GM21367 (cell line): Measurements from ENCODE around the gene LAMC2.

Experiments used
- ATAC-seq: cut with Tn5 transposase; IDR thresholded peaks from one replicate; pipeline ENCODE4 v1.9.1; 2021; ENCODE audit not compliant: unreplicated experiment

The LAMC2 gene

DNA sequence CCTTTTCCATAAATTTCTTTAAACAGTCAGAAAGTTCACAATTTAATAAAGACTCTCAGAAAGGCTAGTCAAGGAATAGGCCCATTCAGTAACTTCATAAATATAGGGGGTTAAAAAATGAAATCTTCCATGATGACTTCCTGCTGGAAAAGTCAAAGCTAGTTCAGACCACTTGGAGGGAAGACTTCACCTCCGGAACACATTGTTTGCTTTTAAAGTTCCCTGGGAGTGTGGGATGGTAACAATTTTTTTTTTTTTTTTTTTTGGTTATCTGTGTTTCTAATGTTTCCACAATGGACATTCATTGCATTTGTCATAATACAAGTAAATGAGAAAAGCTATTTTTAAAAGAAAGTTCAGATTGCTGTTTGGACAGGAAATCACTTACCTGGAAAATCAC lies 18.4 kb upstream of the LAMC2 start:
- no peak for ATAC-seq

DNA sequence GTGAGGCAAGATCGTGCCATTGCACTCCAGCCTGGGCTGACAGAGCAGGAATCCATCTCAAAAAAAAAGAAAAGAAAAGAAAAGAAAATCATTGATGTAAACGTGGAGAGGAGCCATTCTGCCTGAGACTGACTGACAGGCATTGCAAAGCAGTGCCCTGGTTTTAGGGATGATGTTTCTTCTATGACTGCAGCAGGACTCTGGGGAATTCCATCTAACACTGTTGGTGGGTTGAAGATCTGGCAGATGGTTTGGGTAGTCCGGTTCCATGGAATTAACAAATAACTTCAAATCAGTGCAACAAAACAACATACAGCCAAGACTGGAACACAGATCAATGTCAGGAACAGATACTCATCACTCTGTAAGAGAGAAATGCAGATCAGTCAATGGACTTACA lies 17.8 kb upstream of the LAMC2 start:
- ATAC-seq = no peak

DNA sequence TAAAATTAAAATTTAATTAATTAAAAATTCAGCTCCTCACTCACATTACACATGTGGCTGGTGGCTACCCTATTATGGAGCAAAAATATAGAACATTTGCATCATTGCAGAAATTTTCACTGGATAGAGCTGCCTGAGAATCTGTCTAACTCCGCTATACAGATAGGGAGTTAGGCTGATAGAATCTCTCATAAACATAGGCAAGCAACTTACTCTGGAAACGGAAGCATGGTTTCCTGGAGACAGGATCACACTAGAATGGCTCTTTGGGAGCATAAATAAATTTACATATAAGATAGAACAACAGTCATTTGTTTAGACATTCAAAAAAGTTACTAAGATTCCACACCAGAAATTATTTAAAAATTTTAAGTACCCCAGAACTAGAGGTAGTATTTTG lies 12.2 kb upstream of the LAMC2 start:
- ATAC-seq = no peak

DNA sequence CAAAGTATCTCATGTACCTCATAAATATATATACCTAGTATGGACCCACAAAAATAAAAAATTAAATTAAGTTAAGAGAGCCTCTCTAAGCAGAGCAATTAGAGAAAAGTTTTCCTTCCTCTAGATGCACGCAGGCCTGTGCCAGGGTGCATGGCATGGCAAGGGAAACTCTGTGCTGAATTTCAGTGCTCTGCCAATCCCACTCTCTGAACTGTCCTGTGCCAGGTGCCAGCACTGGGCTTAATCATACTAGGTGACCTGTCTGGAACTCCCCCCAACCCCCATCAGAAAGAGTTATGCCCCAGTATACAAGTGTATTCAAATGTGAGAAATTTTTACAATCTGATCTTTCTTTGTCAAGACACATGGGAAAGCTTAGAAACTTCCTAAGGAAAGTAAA lies 10.4 kb upstream of the LAMC2 start:
- no peak for ATAC-seq

DNA sequence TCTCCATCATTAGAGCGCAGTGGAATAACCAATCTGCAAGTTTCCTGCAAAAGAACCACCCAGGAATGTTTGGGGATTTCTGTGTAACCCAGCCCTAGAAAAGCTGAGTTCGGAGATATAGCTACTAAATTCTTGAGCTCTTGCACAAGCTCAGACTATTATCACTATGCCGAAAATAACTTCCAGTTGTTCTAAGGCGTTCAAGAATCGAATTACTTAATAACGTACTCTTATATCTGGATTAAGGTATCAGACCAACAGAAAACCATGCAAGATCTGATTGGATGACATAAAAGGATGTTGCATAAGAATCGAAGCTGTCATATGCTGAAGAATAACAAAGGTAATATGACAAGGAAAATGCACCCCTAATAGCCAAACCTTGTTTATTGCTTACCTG lies 7.5 kb upstream of the LAMC2 start:
- ATAC-seq = no peak

DNA sequence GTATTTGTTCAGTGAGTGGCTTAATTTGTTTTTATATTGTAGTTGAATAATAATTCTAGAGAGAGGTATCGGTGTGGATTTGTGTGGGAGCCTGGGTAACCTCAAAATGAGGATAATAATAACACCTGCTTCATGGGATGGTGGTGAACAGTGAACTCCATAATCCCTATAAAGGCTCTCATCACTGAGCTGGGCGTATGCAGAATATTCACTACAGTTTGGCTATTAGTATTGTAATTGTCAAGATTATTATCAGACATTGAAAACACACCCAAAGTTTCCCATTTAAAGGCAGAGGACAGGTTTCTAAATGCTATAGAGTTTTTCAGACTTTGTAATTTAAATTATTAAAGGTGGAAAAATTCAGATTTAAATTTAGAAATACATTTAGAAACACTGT lies 7.0 kb upstream of the LAMC2 start:
- ATAC-seq = no peak

GRCh38 chr1:183180218-183180617 lies 5.8 kb upstream of the LAMC2 start:
- ATAC-seq = no peak

DNA sequence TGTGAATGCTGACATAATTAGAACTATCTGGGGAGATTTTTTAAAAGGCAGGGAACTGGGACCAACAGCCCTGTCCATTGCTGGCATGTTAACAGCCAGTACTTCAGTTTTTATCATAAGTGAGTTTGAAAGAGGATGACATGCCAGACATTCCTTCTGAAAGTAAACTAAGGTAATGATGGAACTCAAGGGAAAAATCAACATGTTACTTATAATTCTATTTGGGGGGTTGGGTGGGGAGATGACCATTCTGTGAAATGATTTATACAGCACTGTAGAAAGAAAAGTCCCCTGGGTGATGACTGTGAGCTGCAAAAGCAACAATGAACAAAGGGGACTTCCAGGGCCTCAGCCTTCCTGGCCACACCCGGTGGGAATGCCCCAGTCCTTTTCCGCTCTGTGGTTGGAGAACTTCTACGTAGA lies 5.4 kb upstream of the LAMC2 start:
- ATAC-seq = no peak

- ATAC-seq = no peak
These were observed 777 bp downstream of the LAMC2 start for GRCh38 chr1:183186841-183187240.

DNA sequence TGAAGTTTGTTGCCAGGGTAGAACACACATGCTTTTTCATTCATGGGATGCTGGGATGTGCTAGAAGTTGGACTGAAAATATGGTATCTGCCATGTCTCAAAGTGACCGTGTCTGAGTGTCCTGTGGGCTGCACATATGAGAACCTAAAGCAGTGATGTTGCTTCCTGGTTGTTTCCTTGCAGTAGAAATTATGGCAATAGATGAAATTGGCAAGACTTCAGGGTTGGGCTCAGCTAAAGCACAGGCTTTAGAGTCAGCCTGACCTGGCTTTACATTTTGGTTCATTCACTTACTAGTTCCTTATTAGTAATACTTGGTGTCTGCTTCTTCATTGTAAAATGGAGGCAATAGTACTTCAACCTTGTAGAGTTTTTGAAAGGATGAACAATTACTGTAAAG lies 2.2 kb downstream of the LAMC2 start:
- ATAC-seq = no peak

- no peak for ATAC-seq
These were observed 5.8 kb downstream of the LAMC2 start for GRCh38 chr1:183191833-183192232.

DNA sequence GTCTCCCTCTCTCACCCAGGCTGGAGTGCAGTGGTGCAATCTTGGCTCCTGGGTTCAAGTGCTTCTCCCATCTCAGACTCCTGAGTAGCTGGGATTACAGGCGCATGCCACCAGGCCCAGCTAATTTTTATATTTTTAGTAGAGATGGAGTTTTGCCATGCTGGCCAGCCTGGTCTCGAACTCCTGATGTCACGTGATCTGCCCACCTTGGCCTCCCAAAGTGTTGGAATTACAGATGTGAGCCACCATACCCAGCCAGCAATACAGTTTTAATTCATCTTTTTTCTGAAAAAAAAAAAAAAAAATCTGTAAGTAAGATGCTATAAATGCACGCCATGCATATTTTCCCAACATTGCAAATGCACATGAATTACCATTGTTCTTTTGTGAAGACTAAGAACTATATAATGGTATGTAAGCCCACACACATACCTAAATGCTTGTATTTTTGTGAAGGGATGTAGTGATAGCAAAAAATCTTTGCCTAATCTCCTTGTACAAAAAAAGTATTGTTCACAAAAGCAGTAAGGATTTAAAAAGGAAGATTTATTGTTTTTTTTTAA lies 8.0 kb downstream of the LAMC2 start:
- ATAC-seq = no peak

DNA sequence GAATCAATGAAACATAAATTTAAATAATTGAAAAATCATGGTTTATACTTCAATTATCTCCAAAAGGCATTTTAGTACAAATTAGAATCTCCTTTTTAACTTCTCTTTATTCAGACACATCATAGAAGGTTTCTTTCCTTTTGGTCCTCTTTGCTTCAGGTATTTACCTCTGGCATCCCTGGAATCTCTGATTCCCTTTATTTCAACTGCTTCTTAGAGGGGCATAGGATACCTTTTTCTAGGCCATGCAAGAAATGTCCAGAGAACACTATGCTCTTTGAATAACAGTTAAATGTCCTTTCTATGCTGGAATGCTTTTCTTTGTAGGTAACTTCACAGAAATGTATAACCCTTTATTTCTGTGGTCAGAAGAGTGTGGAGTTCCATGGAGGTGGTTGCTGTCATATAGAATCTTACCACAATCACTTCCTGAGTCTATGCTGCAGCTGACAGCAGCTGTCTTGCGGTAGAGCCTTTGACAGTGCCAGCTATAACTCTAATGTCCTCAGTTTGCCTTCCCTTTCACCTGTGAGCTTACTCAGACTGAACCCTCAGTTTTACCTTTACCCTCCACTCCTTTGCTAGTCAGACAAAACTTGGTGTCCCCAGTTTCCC lies 8.6 kb downstream of the LAMC2 start:
- peak; percentile 91 for ATAC-seq

GRCh38 chr1:183195142-183195574 lies 9.1 kb downstream of the LAMC2 start:
- peak; percentile 41 for ATAC-seq

GRCh38 chr1:183197762-183198161 lies 11.7 kb downstream of the LAMC2 start:
- ATAC-seq = no peak

DNA sequence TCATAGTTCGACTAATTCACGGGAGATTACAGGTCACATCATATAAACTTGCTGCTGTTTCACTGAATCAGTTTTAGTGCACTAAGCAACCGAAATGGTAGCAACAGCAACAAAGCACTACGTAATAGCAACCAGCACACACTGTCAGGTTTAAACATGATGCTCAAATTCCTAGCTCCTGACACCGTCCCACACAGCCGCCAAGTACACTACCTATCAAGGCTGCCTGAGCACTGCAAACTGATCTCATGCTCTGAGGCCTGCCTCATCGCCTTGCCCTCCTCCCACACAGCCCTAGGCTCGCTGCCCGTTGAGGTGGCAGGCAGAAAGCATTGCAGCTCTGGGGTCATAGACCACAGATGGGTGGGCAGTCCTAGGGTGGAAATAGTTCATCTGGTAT lies 12.4 kb downstream of the LAMC2 start:
- no peak for ATAC-seq

DNA sequence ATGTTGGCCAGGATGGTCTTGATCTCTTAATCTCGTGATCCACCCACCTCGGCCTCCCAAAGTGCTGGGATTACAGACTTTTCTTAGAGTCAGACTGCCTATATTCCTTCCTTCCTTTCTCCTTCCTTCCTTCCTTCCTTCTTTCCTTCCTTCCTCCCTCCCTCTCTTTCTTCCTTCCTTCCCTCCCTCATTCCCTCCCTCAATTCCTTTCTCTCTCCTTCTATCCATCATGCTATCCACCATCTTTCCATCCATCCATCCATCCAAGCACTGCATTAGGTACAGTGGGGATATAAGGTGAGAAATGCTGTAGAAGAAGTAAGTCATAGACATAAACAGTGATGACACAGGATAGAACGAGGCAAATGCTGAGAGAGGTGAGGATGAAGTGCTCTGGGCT lies 13.2 kb downstream of the LAMC2 start:
- no peak for ATAC-seq

DNA sequence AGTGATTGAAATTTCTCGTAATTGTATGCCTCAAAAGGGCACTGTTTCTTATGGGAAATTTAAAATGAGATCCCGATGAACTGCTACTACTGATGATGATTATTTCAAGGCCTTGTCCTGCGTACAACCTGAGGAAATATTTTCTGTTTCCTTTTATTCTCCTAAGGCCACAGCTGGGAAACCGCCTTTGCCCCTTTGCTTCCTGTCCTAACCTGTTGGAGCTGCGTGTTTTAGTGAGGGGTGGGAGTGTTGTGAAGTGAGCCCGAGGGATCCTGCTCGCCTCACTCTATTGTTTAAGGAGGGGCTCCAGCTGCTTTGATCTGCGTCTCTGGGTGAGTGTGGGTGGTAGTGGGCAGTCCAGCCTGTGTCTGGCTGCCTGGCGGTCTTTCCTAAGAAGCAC lies 14.4 kb downstream of the LAMC2 start:
- no peak for ATAC-seq

GRCh38 chr1:183203094-183203493 lies 17.0 kb downstream of the LAMC2 start:
- no peak for ATAC-seq

DNA sequence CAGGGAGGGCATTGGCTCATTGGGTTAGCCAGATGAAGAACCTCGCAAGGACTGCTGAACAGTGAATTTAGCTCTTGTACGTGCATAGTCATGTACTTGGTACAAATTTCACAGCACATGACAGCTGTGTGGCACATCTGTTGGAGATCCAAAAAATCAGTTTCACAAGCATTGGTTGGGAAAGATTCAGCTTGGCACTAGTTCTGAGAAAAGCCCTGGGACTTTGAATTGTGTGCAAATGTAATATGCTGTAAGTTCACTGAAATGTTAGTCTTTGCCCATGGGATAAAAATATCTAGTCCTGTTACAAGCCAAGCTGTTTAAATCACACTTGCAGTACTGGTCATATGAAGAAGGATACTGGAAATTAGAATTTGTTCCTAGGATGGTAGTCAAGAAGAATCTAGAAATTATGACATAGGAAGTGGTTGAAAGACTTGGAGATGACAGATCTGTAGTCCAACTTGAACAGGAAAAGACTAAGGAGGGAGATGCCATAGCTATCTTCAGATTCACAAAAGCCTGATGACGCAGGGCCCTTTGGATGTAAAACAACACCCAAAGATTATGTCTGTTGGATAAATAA lies 19.2 kb downstream of the LAMC2 start:
- no peak for ATAC-seq

DNA sequence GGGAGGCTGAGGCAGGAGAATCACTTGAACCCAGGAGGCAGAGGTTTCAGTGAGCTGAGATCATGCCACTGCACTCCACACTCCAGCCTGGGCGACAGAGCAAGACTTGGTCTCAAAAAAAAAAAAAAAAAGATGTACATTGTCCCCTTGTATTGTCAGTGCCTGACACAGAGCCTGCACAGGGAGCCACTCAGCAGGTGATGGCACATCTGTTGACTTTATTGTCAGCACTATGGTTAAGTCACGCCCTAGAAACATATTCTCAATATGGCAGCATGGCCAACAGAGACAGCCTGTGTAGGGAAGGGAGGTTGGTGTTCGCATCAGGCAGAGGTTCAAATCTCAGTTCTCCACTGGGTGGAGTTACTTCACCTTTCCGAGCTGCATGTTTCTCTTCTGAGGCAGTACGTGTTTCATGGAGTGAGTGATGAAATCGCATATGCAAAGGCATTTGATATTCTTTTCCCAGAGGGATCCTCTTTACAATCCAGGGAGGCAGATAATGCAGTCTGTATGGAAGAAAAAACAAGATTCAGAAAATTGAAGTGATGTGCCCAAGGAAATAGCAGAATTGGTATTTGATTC lies 20.6 kb downstream of the LAMC2 start:
- no peak for ATAC-seq

DNA sequence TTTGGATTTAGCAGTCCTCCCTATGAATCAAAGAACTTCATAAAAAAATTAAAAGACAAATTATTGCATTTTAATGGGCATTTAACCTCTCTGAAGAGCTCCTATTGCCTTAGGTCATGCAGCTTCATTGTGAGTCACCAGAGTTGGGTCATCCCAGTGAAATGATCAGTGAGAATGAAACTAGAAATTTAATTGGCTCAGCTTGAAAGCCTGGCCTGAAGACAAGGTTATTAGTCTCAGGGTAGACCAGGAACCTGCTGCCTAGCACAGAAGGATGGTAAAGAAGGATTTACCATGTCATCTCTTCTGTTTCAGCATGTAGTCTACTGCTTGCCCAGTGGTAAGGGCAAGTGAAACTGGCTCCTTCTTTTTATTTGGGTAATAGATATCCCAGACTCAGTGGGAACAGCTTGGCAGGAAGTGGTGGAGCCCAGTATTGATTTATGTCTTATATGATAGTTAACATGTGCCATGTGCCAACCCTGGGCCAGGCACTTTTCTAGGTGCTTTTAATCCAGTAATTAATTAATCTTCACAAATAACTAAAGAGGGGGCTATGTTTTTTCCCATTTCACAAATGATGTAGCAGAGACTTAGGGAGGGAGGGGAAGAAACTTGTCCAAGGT lies 23.6 kb downstream of the LAMC2 start:
- no peak for ATAC-seq
